Fibroblast of lung (primary cell): ENCODE results near the gene DYRK1A.
"Not testable (repeated sequence)": the region's sequence is repeated elsewhere in the genome, so short reads cannot be mapped to it uniquely, and the experiment has no call there.

ENCODE experiments used
- EZH2 ChIP-seq: IDR thresholded peaks from 2 replicates; pipeline ENCODE4 v1.5.1; 2012; ENCODE audit warnings: low read length, control low read depth, mild to moderate bottlenecking; ENCODE audit errors: missing control alignments
- TF ChIP-seq, protein P1 (sequence below), 2 donors: IDR thresholded peaks in 1 of 2; conservative IDR thresholded peaks in 1 of 2; 1 replicate in 1 of 2; 2 replicates in 1 of 2; pipeline ENCODE4 v1.5.1; 2011 to 2012; ENCODE audit warnings: low read length in 2 of 2, control low read depth in 1 of 2, inconsistent platforms in 1 of 2, low read depth in 1 of 2, mild to moderate bottlenecking in 1 of 2

DNA sequence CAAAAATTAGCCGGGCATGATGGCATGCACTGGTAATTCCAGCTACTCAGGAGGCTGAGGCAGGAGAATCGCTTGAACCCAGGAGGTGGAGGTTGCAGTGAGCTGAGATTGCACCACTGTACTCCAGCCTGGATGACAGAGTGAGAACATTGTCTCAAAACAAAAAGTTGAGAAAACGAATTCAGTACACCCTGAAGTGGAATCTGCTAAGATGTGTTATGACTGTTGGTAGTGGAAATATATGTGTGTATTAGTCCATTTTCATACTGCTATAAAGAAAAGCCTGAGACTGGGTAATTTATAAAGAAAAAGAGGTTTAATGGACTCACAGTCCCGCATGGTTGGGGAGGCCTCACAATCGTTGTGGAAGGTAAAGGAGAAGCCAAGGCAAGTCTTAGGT is 158.4 kb downstream of the DYRK1A start:
- TF ChIP-seq, protein P1, sequence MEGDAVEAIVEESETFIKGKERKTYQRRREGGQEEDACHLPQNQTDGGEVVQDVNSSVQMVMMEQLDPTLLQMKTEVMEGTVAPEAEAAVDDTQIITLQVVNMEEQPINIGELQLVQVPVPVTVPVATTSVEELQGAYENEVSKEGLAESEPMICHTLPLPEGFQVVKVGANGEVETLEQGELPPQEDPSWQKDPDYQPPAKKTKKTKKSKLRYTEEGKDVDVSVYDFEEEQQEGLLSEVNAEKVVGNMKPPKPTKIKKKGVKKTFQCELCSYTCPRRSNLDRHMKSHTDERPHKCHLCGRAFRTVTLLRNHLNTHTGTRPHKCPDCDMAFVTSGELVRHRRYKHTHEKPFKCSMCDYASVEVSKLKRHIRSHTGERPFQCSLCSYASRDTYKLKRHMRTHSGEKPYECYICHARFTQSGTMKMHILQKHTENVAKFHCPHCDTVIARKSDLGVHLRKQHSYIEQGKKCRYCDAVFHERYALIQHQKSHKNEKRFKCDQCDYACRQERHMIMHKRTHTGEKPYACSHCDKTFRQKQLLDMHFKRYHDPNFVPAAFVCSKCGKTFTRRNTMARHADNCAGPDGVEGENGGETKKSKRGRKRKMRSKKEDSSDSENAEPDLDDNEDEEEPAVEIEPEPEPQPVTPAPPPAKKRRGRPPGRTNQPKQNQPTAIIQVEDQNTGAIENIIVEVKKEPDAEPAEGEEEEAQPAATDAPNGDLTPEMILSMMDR (conservative IDR thresholded peaks at IDR 0.05 in 1 of 2, IDR thresholded peaks at IDR 0.05 in 1 of 2; ENCODE audit: low read depth in 1 of 2, low read length in 2 of 2), result not testable (repeated sequence)
- TF ChIP-seq EZH2, result not testable (repeated sequence)
